ENCODE data around the gene MANEAL.

Gene MANEAL

DNA sequence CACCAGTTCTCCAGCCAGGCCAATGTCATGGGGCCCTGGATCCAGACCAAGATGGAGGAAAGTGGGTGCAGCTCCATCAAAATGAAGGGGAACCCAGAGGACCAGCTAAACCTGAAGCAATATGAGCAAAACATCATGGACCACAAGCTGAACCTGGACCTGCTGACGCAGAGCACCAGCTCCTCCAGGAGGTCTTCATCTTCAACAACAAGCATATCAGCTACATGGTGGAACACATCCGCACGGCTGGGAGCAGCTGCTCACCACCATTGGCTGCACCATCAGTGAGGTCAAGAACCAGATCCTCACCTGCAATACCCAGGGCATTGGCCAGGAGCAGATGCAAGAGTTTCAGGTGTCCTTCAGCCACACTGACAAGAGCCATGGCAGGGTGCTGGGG is 15.0 kb upstream of the MANEAL start:
- no peak for DNase-seq (ENCODE audit: low read depth in 2 of 2)

DNA sequence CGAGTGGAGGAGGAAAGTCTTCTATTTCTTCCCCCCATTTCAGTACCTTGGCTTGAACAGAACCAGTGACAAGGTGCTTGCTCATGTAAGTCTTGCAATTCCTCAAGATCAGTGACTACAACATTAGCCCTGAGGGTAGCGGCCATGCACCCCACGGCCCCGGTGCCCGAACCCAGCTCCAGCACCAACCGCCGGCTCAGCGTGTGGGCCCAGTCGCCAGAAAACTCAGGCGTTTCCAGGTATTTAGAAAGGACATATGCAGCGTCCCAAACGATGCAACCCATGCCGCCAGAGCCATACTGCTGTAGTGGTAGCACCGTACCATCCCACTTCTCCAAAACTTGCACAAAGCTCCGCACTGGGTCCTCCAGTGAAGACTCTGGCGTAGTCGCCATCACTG is 11.2 kb upstream of the MANEAL start:
- no peak for DNase-seq (ENCODE audit: low read depth in 2 of 2)

GRCh38 chr1:37792943-37793686 is 532 bp upstream of the MANEAL start:
- DNase-seq (ENCODE audit: low read depth in 2 of 2), result no peak

DNA sequence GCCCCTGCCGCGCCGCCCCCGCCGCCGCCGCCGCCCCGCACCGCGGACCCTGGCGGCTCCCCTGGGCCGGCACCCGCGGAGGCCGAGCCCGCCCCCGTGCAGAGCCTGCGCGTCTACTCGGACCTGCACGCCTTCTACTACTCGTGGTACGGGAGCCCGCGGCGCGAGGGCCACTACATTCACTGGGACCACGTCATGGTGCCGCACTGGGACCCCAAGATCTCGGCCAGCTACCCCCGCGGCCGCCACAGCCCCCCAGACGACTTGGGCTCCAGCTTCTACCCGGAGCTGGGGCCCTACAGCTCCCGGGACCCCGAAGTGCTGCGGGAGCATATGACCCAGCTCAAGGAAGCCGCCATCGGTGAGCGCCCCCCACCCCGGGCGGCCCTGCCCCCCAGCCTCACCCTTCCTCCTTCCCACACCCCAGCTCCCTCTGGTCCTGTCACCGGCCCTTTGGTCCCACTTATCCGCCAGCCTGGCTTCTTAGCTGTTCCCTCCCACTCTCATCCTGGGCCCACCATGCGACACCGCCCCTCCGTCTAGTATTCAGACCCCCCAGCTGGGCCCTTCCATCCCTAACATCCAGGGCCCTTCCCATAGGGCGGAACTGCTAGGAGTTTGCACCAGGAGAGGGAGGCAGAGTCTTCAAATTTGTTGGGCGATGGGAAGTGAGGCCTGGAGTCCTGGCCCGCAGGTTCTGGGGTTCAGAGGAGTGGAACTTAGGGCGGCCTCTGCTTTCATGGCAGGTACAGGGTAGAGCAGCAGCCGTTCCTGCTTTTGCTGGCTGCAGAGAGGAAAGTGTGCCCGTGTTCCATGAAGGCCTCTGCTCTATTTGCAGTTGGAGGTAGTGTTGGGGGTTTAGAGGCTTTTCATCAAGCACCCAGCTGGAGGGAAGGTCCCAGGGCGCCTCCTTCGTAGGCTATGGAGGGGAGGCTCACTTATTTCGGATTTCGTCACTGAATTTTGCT is 1.0 kb downstream of the MANEAL start:
- no peak for DNase-seq (ENCODE audit: low read depth in 2 of 2)

DNA sequence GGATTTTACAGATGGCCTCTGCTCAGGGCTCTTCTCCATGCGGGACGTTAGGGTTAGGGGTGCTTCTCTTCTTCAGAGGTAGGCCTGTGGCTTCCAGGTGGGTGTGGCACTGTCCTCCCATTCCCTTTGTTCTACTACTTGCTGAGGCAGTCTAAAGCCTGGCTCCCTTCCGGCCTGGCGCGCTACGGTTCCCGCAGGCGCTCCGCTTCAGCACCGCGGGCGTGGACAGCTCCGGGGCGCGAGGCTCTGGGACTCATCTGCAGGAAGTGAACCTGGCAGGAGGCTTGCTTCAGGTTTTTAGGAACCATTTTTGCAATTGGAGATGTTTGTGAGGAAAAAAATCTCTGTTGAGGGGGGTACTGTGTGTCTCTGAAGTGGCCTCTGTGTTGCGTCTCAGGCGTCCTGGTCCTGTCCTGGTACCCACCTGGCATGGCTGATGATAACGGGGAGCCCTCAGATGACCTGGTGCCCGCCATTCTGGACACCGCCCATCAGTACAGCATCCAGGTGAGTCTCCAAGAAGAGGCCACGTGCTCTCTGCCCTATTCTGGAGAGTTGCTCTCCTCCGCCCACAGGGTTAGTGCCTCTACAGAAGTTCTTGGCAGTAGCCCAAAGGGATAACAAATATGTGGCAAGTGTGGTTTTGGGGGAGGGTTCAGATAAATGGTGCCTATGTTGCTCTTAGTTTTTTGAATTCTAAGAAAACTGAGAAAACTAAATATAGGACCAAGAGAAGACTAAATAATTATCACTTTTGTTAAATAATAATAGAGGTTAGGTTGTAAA is 1.9 kb downstream of the MANEAL start:
- DNase-seq (ENCODE audit: low read depth in 2 of 2), result peak in 1 of 2 donors; percentile 26

DNA sequence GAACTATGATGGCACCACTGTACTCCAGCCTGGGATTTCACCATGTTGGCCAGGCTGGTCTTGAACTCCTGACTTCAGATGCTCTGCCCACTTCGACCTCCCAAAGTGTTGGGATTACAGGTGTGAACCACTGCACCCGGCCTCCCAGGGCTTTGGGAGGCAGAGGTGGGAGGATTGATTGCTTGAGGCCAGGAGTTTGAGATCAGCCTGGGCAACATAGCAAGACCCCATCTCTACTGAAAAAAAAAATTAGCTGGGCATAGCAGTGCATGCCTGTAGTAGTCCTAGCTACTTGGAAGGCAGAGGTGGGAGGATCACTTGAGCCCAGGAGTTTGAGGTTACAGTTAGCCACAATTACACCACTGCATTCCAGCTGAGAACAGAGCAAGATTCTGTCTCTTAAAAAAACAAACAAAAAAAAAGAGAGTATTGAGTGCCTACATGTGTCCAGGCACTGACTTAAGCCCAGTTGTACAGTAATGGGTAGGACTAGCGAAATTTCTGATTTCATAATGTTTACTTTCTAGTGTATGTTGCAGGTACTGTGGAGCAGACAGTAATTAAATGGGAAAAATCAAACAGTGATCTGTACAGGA is 4.2 kb downstream of the MANEAL start:
- no peak for DNase-seq (ENCODE audit: low read depth in 2 of 2)

GRCh38 chr1:37802439-37802838 is 8.8 kb downstream of the MANEAL start:
- no peak for DNase-seq (ENCODE audit: low read depth in 2 of 2)

DNA sequence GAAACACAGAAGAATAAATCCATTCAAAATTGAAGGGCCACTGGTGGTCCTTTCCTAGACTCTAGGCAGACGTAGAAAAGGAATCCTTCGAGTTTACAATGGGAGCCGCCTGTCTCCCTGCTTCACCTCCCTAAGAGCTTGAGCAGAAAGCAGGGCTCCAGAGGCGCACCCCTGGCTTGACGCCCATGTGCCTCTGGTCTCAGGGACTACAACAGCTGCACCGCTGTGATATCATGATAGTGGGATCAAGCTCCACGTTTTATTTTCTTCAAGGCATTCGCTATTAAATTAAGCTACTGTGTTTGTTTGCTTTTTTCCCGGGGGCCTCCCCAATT is 13.5 kb downstream of the MANEAL start:
- no peak for DNase-seq (ENCODE audit: low read depth in 2 of 2)

GRCh38 chr1:37807555-37808368 is 14.1 kb downstream of the MANEAL start, which contains the start of the genes C1orf122 and YRDC:
TSS of gene C1orf122 (plus strand) at chr1:37807790. CDS start at chr1:37808405, 615 bp downstream.
TSS of gene YRDC (minus strand) at chr1:37808208. CDS start at chr1:37808180, 28 bp downstream.
- peak; percentile 72 to 86 for DNase-seq (ENCODE audit: low read depth in 2 of 2)

DNA sequence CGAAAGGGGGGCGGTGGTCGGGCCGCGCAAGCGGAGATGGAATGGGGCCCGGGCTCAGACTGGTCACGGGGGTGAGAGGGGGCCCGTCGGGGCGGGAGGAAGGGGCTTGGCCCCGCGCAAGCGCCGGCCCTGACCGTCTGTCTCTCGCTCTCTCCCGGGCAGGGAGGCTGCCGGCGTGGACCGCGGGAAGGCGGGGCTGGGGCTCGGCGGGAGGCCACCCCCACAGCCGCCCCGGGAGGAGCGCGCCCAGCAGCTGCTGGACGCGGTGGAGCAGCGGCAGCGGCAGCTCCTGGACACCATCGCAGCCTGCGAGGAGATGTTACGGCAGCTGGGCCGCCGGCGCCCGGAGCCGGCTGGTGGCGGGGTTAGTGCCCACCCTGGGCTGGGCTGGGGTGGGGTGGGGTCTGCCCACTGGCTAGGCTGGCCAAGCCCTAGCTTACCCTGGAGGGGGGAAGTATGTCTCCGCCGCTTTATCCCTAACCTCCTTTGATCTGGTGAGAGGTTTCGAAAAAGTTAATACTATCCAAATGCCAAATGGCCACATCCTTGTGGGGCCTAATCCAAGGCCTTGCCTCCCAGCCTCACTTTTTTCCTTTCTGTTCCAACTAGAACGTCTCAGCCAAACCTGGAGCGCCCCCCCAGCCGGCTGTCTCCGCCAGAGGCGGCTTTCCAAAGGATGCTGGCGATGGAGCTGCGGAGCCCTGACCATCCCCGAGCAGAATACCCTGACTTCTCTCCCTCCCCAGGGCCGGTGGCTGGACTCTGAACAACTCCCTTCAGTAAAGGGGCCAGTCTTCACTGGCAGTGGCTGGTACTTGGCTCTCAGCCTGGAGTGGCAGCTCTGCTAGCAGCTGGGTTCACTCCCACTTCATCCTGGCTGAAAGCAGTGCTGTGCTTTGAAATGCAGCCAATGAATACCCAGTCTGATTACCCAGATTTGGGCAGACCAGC is 15.0 kb downstream of the MANEAL start:
- DNase-seq (ENCODE audit: low read depth in 2 of 2), result no peak

DNA sequence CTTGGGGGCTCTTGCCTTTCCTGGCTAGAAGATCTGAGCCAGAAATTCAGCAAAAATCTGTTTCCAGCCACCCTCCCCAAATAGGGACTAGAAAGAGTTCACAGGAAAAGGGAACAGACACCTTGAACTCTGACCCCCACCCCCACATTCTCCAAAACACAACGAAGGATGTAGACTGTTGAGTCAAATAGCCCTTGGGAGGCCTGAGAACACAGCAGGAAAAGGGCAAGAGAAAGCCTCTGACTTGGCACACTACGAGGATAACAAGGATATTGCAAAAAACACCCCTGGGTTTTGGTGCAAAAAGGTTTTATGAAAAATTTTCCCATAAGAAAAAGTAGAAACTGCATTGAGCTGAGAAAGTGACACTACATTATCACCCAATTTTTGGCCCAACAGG is 16.3 kb downstream of the MANEAL start:
- no peak for DNase-seq (ENCODE audit: low read depth in 2 of 2)

GRCh38 chr1:37811027-37811655 is 17.5 kb downstream of the MANEAL start:
- DNase-seq (ENCODE audit: low read depth in 2 of 2), result peak; percentile 28 to 29

DNA sequence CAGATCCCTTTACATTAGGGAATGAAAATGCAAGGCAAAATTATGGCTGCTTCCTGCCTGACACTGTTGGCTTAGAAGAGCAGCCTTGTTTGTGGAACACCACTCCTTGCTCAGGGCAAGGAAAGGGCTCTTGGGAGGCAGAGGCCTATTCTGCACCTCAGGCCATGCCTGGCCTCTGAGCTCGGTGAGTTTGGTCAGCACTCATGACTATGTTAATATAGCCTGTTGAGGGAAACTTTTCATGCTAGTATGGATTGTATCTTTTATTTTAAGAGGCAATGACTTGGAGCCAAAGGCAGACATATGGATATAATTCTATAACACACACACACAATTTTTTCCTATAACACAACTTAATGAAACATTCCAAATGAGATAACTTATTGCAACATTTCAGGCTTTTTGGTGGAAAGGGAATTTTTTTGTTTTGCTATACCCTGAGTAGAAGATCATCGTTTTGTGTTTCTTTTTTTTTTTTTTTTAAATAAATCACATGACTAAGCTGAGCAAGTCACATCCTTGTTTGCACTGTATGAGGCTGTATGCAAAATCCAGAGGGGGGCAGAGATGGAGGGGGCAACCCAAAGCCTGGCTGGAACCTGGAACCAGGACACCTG is 20.0 kb downstream of the MANEAL start:
- no peak for DNase-seq (ENCODE audit: low read depth in 2 of 2)

- no peak for DNase-seq (ENCODE audit: low read depth in 2 of 2)
Measured at GRCh38 chr1:37814252-37814651, 20.6 kb downstream of the MANEAL start.

- no peak for DNase-seq (ENCODE audit: low read depth in 2 of 2)
Measured at GRCh38 chr1:37817481-37817880, 23.8 kb downstream of the MANEAL start.

GRCh38 chr1:37821481-37821880 is 27.8 kb downstream of the MANEAL start:
- no peak for DNase-seq (ENCODE audit: low read depth in 2 of 2)

DNA sequence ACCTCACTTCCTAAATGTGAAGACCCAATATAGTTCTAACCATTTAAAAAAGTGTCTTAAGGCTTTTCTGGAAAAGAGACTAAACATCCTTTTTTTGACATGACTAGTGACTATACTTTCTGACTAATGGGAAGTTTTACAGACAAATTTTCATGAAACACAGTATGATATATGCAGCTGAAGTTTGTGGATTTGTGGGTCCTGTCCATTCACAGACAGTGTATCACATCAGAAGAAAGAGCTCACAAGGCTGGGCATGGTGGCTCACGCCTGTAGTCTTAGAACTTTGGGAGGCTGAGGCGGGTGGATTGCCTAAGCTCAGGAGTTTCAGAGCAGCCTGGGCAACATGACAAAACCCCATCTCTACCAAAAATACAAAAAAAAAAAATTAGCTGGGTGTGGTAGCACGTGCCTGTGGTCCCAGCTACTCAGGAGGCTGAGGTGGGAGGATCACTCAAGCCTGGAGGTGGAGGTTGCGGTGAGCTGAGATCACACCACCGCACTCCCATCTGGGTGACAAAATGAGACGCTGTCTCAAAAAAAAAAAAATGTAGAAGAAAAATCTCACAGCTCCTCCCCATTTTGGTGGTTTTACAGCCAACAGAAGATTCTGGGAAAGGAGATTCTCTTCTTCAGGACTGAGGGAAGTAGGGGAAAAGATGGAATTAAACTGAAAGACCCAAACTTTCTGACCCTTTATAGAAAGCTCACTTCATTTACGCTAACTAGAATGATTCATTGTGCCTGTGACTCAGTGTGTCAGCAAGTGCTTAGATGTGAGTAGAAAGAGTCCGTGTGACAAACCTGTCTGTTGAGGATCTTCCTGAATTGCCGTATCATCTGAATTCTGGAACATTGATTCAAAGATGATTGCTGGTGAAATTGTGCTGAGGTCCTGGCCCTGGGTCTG is 29.5 kb downstream of the MANEAL start:
- no peak for DNase-seq (ENCODE audit: low read depth in 2 of 2)

DNA sequence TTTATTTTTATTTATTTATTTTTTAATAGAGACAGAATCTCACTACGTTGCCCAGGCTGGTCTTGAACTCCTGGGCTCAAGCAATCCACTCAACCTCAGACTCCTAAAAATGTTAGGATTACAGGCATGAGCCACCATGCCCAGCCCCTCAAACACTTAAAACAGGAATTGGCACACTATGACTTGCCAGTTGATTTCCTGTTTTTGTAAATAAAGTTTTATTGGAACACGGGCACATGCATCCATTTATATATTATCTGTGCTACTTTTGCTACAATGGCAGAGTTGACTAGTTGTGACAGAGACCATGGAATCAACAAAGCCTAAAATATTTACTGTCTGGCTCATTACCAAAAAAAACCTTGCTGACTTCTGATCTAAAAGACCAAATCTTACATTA is 30.4 kb downstream of the MANEAL start:
- no peak for DNase-seq (ENCODE audit: low read depth in 2 of 2)

All from stimulated activated CD4-positive, alpha-beta T cell treated with anti-CD3 and anti-CD28 coated beads, Interleukin-1b, Interleukin-23, amount 100 ng/mL, for 1 hour (primary cell).